ENCODE data around the gene JAGN1. TPM values are rescaled to one million over a fixed set of nuclear protein-coding genes. Genes with fewer than 3 reads are reported as not detected.

JAGN1 gene
- total and polyA plus RNA-seq, 9 of the 15 experiments (the other 6 are each of a cell fraction or from before 2014, with no cell fraction given): 31.6 to 77.8 (median 40.3) TPM

DNA sequence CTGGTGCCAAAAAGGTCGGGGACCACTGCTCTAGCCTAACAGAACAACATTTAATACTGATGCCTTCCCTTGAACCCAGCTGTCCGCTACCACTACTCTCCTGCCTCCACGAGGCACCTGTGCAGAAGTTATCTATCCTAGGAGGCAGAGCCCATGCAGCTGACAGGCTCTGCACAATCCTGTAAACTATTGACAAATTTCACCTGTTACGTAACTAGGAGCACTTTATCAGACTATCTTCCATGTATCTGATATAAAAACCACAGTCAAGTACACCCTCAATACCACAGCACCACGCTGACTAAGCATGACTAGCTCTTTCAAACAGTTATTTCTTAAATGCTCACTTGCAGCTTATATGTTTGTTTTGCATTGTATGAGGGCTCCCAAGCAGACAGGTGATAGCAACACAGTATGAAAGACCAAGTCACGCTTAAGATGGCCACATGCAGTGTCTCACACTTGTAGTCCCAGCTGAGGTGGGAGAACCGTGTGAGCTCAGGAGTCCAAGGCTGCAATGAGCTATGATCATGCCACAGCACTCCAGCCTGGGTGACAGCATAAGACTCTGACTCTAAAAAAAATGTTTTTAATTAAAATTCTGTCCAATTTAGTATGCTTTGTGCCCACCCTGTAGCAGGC, 22.0 kb downstream of the JAGN1 start (continued):
- TF ChIP-seq, protein P1, sequence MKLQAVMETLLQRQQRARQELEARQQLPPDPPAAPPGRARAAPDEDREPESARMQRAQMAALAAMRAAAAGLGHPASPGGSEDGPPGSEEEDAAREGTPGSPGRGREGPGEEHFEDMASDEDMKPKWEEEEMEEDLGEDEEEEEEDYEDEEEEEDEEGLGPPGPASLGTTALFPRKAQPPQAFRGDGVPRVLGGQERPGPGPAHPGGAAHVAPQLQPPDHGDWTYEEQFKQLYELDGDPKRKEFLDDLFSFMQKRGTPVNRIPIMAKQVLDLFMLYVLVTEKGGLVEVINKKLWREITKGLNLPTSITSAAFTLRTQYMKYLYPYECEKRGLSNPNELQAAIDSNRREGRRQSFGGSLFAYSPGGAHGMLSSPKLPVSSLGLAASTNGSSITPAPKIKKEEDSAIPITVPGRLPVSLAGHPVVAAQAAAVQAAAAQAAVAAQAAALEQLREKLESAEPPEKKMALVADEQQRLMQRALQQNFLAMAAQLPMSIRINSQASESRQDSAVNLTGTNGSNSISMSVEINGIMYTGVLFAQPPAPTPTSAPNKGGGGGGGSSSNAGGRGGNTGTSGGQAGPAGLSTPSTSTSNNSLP (IDR thresholded peaks at IDR 0.05; ENCODE audit: borderline replicate concordance, low read depth, low read length): peak; percentile 85; the same call in 1 of the 2 replicates
- peak; percentile 77 for TF ChIP-seq ARID1B (IDR thresholded peaks at IDR 0.05)
- TF ChIP-seq CREM (IDR thresholded peaks at IDR 0.05; ENCODE audit: low read depth): peak; percentile 38
- TF ChIP-seq MAFF (IDR thresholded peaks at IDR 0.05; ENCODE audit: low read length): peak; percentile 90
- TF ChIP-seq, protein P2, sequence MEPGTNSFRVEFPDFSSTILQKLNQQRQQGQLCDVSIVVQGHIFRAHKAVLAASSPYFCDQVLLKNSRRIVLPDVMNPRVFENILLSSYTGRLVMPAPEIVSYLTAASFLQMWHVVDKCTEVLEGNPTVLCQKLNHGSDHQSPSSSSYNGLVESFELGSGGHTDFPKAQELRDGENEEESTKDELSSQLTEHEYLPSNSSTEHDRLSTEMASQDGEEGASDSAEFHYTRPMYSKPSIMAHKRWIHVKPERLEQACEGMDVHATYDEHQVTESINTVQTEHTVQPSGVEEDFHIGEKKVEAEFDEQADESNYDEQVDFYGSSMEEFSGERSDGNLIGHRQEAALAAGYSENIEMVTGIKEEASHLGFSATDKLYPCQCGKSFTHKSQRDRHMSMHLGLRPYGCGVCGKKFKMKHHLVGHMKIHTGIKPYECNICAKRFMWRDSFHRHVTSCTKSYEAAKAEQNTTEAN (CRISPR knock-in tag; IDR thresholded peaks at IDR 0.05): no peak
- TF ChIP-seq, protein P3, sequence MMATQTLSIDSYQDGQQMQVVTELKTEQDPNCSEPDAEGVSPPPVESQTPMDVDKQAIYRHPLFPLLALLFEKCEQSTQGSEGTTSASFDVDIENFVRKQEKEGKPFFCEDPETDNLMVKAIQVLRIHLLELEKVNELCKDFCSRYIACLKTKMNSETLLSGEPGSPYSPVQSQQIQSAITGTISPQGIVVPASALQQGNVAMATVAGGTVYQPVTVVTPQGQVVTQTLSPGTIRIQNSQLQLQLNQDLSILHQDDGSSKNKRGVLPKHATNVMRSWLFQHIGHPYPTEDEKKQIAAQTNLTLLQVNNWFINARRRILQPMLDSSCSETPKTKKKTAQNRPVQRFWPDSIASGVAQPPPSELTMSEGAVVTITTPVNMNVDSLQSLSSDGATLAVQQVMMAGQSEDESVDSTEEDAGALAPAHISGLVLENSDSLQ (IDR thresholded peaks at IDR 0.05): 0 out of 2 replicates have a peak, but pooled peaks have one; percentile 1
- TF ChIP-seq, protein P4, sequence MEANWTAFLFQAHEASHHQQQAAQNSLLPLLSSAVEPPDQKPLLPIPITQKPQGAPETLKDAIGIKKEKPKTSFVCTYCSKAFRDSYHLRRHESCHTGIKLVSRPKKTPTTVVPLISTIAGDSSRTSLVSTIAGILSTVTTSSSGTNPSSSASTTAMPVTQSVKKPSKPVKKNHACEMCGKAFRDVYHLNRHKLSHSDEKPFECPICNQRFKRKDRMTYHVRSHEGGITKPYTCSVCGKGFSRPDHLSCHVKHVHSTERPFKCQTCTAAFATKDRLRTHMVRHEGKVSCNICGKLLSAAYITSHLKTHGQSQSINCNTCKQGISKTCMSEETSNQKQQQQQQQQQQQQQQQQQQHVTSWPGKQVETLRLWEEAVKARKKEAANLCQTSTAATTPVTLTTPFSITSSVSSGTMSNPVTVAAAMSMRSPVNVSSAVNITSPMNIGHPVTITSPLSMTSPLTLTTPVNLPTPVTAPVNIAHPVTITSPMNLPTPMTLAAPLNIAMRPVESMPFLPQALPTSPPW (CRISPR knock-in tag; IDR thresholded peaks at IDR 0.05): peak; percentile 15; the same call in 1 of the 2 replicates
- TF ChIP-seq, protein P5, sequence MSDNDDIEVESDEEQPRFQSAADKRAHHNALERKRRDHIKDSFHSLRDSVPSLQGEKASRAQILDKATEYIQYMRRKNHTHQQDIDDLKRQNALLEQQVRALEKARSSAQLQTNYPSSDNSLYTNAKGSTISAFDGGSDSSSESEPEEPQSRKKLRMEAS (CRISPR knock-in tag; IDR thresholded peaks at IDR 0.05): peak; percentile 53; the same call in 1 of the 2 replicates
- TF ChIP-seq XRCC5 (IDR thresholded peaks at IDR 0.05; ENCODE audit: low read depth, low read length): no peak
- TF ChIP-seq, protein P6, sequence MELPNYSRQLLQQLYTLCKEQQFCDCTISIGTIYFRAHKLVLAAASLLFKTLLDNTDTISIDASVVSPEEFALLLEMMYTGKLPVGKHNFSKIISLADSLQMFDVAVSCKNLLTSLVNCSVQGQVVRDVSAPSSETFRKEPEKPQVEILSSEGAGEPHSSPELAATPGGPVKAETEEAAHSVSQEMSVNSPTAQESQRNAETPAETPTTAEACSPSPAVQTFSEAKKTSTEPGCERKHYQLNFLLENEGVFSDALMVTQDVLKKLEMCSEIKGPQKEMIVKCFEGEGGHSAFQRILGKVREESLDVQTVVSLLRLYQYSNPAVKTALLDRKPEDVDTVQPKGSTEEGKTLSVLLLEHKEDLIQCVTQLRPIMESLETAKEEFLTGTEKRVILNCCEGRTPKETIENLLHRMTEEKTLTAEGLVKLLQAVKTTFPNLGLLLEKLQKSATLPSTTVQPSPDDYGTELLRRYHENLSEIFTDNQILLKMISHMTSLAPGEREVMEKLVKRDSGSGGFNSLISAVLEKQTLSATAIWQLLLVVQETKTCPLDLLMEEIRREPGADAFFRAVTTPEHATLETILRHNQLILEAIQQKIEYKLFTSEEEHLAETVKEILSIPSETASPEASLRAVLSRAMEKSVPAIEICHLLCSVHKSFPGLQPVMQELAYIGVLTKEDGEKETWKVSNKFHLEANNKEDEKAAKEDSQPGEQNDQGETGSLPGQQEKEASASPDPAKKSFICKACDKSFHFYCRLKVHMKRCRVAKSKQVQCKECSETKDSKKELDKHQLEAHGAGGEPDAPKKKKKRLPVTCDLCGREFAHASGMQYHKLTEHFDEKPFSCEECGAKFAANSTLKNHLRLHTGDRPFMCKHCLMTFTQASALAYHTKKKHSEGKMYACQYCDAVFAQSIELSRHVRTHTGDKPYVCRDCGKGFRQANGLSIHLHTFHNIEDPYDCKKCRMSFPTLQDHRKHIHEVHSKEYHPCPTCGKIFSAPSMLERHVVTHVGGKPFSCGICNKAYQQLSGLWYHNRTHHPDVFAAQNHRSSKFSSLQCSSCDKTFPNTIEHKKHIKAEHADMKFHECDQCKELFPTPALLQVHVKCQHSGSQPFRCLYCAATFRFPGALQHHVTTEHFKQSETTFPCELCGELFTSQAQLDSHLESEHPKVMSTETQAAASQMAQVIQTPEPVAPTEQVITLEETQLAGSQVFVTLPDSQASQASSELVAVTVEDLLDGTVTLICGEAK (IDR thresholded peaks at IDR 0.05): peak; percentile 31; the same call in 1 of the 2 replicates
- TF ChIP-seq, protein P6 (CRISPR knock-in tag; IDR thresholded peaks at IDR 0.05): no peak
- TF ChIP-seq GATAD2B (IDR thresholded peaks at IDR 0.05; ENCODE audit: borderline replicate concordance): 0 out of 2 replicates have a peak, but pooled peaks have one; percentile 45

All from K562 (cell line).